SK-N-SH treated with all-trans-retinoic acid at 6 μM for 48 hours (cell line): Measurements from ENCODE around the gene APLF.

ENCODE experiments used
- ARNTL ChIP-seq: fragments of 450-650 bp; formaldehyde crosslinking; IDR thresholded peaks from 2 replicates; pipeline ENCODE4 v1.5.0; 2020; ENCODE audit warnings: low read depth, mild to moderate bottlenecking, moderate library complexity, borderline replicate concordance
- CSDC2 ChIP-seq: fragments of 250-450 bp; sonication (Bioruptor Pico); IDR thresholded peaks from 2 replicates; pipeline ENCODE4 v1.5.0; 2020; ENCODE audit warnings: mild to moderate bottlenecking, moderate library complexity
- ESRRG ChIP-seq: fragments of 250-450 bp; sonication (Bioruptor Pico); IDR thresholded peaks from 2 replicates; pipeline ENCODE4 v1.6.1; 2021; ENCODE audit warnings: mild to moderate bottlenecking
- ISL1 ChIP-seq: fragments of 250-450 bp; sonication (Bioruptor Pico); IDR thresholded peaks from 2 replicates; pipeline ENCODE4 v2.1.2; 2022; ENCODE audit warnings: mild to moderate bottlenecking, moderate library complexity
- PPARA ChIP-seq: fragments of 250-450 bp; sonication (Bioruptor Pico); IDR thresholded peaks from 2 replicates; pipeline ENCODE4 v1.5.0; 2020; ENCODE audit warnings: mild to moderate bottlenecking, borderline replicate concordance
- RARB ChIP-seq: fragments of 250-450 bp; sonication (Bioruptor Pico); IDR thresholded peaks from 2 replicates; pipeline ENCODE4 v1.8.0; 2021; ENCODE audit warnings: mild to moderate bottlenecking, moderate library complexity
- TCF4 ChIP-seq: fragments of 250-450 bp; sonication (Bioruptor Pico); IDR thresholded peaks from 2 replicates; pipeline ENCODE4 v1.8.0; 2021; ENCODE audit warnings: mild to moderate bottlenecking, moderate library complexity, borderline replicate concordance
- ZC3H10 ChIP-seq: fragments of 250-450 bp; sonication (Bioruptor Pico); IDR thresholded peaks from 2 replicates; pipeline ENCODE4 v1.5.1; 2021; ENCODE audit warnings: mild to moderate bottlenecking, moderate library complexity
- ZFP3 ChIP-seq: fragments of 250-450 bp; sonication (Bioruptor Pico); IDR thresholded peaks from 2 replicates; pipeline ENCODE4 v1.5.0; 2020; ENCODE audit warnings: mild to moderate bottlenecking, moderate library complexity
- ZNF565 ChIP-seq: fragments of 450-650 bp; formaldehyde crosslinking; conservative IDR thresholded peaks from 2 replicates; pipeline ENCODE4 v1.5.0; 2020; ENCODE audit warnings: low read depth, mild to moderate bottlenecking, moderate library complexity
- ZNF8 ChIP-seq: fragments of 450-650 bp; formaldehyde crosslinking; IDR thresholded peaks from 2 replicates; pipeline ENCODE4 v1.5.0; 2020; ENCODE audit warnings: mild to moderate bottlenecking, moderate library complexity
- TF ChIP-seq, protein P1 (sequence below): fragments of 250-450 bp; sonication (Bioruptor Pico); IDR thresholded peaks from 2 replicates; pipeline ENCODE4 v1.5.0; 2020; ENCODE audit warnings: mild to moderate bottlenecking, moderate library complexity
- TF ChIP-seq, protein P2 (sequence below): fragments of 250-450 bp; sonication (Bioruptor Pico); IDR thresholded peaks from 2 replicates; pipeline ENCODE4 v1.8.0; 2020; ENCODE audit warnings: mild to moderate bottlenecking, moderate library complexity, borderline replicate concordance
- TF ChIP-seq, protein P3 (sequence below): fragments of 250-450 bp; sonication (Bioruptor Pico); IDR thresholded peaks from 2 replicates; pipeline ENCODE4 v1.5.1; 2021; ENCODE audit warnings: mild to moderate bottlenecking, moderate library complexity

DNA sequence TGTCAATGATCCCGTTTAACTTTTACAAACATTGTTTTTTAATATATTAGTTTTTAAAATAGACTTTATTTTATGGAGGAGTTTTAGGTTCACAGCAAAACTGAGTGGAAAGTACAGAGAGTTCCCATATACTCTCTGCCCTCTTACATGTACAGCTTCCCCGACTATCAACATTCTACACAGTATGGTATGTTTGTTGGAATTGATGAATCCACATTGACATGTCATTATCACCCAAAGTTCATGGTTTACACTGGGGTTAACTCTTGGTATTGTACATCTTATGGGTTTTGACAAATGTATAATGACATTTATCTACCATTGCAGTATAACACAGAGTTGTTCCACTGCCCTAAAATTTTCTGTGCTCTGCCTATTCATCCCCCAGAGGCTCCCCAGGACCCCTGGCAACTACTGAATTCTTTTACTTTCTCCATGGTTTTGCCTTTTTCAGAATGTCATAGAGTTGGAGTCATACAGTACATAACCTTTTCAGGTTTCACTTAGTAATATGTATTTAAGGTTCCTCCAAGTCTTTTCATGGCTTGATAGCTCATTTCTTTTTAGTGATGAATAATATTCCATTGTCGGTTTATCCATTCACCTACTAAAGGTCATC, 5.5 kb downstream of the APLF start:
- no peak for TF ChIP-seq ZNF8 (CRISPR knock-in tag)
- no peak for TF ChIP-seq CSDC2
- TF ChIP-seq ESRRG (CRISPR knock-in tag) = no peak
- no peak for TF ChIP-seq ZFP3 (CRISPR knock-in tag)
- TF ChIP-seq, protein P1, sequence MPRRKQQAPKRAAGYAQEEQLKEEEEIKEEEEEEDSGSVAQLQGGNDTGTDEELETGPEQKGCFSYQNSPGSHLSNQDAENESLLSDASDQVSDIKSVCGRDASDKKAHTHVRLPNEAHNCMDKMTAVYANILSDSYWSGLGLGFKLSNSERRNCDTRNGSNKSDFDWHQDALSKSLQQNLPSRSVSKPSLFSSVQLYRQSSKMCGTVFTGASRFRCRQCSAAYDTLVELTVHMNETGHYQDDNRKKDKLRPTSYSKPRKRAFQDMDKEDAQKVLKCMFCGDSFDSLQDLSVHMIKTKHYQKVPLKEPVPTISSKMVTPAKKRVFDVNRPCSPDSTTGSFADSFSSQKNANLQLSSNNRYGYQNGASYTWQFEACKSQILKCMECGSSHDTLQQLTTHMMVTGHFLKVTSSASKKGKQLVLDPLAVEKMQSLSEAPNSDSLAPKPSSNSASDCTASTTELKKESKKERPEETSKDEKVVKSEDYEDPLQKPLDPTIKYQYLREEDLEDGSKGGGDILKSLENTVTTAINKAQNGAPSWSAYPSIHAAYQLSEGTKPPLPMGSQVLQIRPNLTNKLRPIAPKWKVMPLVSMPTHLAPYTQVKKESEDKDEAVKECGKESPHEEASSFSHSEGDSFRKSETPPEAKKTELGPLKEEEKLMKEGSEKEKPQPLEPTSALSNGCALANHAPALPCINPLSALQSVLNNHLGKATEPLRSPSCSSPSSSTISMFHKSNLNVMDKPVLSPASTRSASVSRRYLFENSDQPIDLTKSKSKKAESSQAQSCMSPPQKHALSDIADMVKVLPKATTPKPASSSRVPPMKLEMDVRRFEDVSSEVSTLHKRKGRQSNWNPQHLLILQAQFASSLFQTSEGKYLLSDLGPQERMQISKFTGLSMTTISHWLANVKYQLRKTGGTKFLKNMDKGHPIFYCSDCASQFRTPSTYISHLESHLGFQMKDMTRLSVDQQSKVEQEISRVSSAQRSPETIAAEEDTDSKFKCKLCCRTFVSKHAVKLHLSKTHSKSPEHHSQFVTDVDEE (CRISPR knock-in tag) = no peak
- TF ChIP-seq ZNF565 = no peak
- TF ChIP-seq ISL1 (CRISPR knock-in tag) = no peak
- TF ChIP-seq, protein P2, sequence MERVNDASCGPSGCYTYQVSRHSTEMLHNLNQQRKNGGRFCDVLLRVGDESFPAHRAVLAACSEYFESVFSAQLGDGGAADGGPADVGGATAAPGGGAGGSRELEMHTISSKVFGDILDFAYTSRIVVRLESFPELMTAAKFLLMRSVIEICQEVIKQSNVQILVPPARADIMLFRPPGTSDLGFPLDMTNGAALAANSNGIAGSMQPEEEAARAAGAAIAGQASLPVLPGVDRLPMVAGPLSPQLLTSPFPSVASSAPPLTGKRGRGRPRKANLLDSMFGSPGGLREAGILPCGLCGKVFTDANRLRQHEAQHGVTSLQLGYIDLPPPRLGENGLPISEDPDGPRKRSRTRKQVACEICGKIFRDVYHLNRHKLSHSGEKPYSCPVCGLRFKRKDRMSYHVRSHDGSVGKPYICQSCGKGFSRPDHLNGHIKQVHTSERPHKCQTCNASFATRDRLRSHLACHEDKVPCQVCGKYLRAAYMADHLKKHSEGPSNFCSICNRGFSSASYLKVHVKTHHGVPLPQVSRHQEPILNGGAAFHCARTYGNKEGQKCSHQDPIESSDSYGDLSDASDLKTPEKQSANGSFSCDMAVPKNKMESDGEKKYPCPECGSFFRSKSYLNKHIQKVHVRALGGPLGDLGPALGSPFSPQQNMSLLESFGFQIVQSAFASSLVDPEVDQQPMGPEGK (CRISPR knock-in tag) = no peak
- no peak for TF ChIP-seq PPARA (CRISPR knock-in tag)
- TF ChIP-seq ZC3H10 (CRISPR knock-in tag) = no peak
- no peak for TF ChIP-seq RARB (CRISPR knock-in tag)
- TF ChIP-seq, protein P3, sequence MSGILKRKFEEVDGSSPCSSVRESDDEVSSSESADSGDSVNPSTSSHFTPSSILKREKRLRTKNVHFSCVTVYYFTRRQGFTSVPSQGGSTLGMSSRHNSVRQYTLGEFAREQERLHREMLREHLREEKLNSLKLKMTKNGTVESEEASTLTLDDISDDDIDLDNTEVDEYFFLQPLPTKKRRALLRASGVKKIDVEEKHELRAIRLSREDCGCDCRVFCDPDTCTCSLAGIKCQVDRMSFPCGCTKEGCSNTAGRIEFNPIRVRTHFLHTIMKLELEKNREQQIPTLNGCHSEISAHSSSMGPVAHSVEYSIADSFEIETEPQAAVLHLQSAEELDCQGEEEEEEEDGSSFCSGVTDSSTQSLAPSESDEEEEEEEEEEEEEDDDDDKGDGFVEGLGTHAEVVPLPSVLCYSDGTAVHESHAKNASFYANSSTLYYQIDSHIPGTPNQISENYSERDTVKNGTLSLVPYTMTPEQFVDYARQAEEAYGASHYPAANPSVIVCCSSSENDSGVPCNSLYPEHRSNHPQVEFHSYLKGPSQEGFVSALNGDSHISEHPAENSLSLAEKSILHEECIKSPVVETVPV = no peak
- TF ChIP-seq ARNTL = no peak
- no peak for TF ChIP-seq TCF4 (CRISPR knock-in tag)
